ENCODE measurements around the gene AMY1C.
A peak's percentile ranks its signal among the peaks of the same experiment; 100 is the strongest.
"Not testable (repeated sequence)": the region's sequence is repeated elsewhere in the genome, so short reads cannot be mapped to it uniquely, and the experiment has no call there.

Gene AMY1C

GRCh38 chr1:103749598-103749997, at the start of gene AMY1C:
TSS of gene AMY1C (plus strand) at chr1:103749898. CDS start at chr1:103750470, 572 bp downstream.
- not testable (repeated sequence) for DNase-seq (ENCODE audit: low spot score)

GRCh38 chr1:103700669-103701068, 49.0 kb upstream of the AMY1C start:
- not testable (repeated sequence) for DNase-seq (ENCODE audit: low spot score)

GRCh38 chr1:103701256-103701655, 48.4 kb upstream of the AMY1C start:
- DNase-seq (ENCODE audit: low spot score) = not testable (repeated sequence)

GRCh38 chr1:103707670-103708069, 42.0 kb upstream of the AMY1C start:
- DNase-seq (ENCODE audit: low spot score) = not testable (repeated sequence)

GRCh38 chr1:103710381-103710780, 39.3 kb upstream of the AMY1C start:
- DNase-seq (ENCODE audit: low spot score) = not testable (repeated sequence)

- DNase-seq (ENCODE audit: low spot score) = not testable (repeated sequence)
Measured at GRCh38 chr1:103717404-103717803, 32.3 kb upstream of the AMY1C start.

GRCh38 chr1:103721473-103721872, 28.2 kb upstream of the AMY1C start:
- DNase-seq (ENCODE audit: low spot score) = not testable (repeated sequence)

GRCh38 chr1:103735334-103735733, 14.4 kb upstream of the AMY1C start:
- not testable (repeated sequence) for DNase-seq (ENCODE audit: low spot score)

- not testable (repeated sequence) for DNase-seq (ENCODE audit: low spot score)
Measured at GRCh38 chr1:103738031-103738430, 11.7 kb upstream of the AMY1C start.

GRCh38 chr1:103744449-103744848, 5.2 kb upstream of the AMY1C start:
- DNase-seq (ENCODE audit: low spot score) = not testable (repeated sequence)

- DNase-seq (ENCODE audit: low spot score) = not testable (repeated sequence)
Measured at GRCh38 chr1:103745040-103745439, 4.7 kb upstream of the AMY1C start.

GRCh38 chr1:103748273-103748672, 1.4 kb upstream of the AMY1C start:
- not testable (repeated sequence) for DNase-seq (ENCODE audit: low spot score)

- DNase-seq (ENCODE audit: low spot score) = no peak
Measured at GRCh38 chr1:103761896-103762295, 12.2 kb downstream of the AMY1C start.

- no peak for DNase-seq (ENCODE audit: low spot score)
Measured at GRCh38 chr1:103779932-103780331, 30.2 kb downstream of the AMY1C start.

- no peak for DNase-seq (ENCODE audit: low spot score)
Measured at GRCh38 chr1:103783944-103784377, 34.3 kb downstream of the AMY1C start.

GRCh38 chr1:103788377-103788776, 38.7 kb downstream of the AMY1C start:
- DNase-seq (ENCODE audit: low spot score) = peak; percentile 6

- DNase-seq (ENCODE audit: low spot score) = no peak
Measured at GRCh38 chr1:103790172-103790571, 40.5 kb downstream of the AMY1C start.
